ENCODE measurements around the gene VIL1.

Gene VIL1

GRCh38 chr2:218501665-218502064 is 82.7 kb downstream of the VIL1 start:
- no peak overlapping the region for H3K4me2 ChIP-seq (ENCODE audit: low read depth, low read length)
- no peaks in the 10 kb centered on the region for H3K9me2 ChIP-seq (replicated peaks; ENCODE audit: insufficient read depth, low read length)
- H3K36me3 ChIP-seq (replicated peaks; ENCODE audit: insufficient read depth, low read length) = peaks cover 4% of the 10 kb centered on the region; the same call in 1 of the 2 replicates
- no peak overlapping the region for H3K9ac ChIP-seq (ENCODE audit: low read length)
- H3K27me3 ChIP-seq (replicated peaks; ENCODE audit: insufficient read depth, low read length) = no peaks in the 10 kb centered on the region
- no peak overlapping the region for H2AFZ ChIP-seq (ENCODE audit: low read length)
- no peak overlapping the region for H3K27ac ChIP-seq (ENCODE audit: low read length)
- no peaks in the 10 kb centered on the region for H4K20me1 ChIP-seq (ENCODE audit: insufficient read depth, low read length)
- DNase-seq = no peak
- TF ChIP-seq CTCF (IDR thresholded peaks at IDR 0.05; ENCODE audit: low read length) = no peak
- no peak for TF ChIP-seq EZH2 (optimal IDR thresholded peaks at IDR 0.05; ENCODE audit: low read depth, low read length)
- TF ChIP-seq EZH2phosphoT487 (IDR thresholded peaks at IDR 0.05; ENCODE audit: low read length) = no peak
- H3K4me3 ChIP-seq (ENCODE audit: low read length) = no peak overlapping the region
- no peaks in the 10 kb centered on the region for H3F3A ChIP-seq (ENCODE audit: insufficient read depth, low read length)
- 0 out of 2 replicates have a peak, but pooled peaks cover 5% of the 10 kb centered on the region for H3K79me2 ChIP-seq (ENCODE audit: low read length)
- H3K9me3 ChIP-seq (replicated peaks; ENCODE audit: insufficient read depth, low read length) = no peaks in the 10 kb centered on the region
- H3K4me1 ChIP-seq (ENCODE audit: low read length) = no peaks in the 10 kb centered on the region

All from MM.1S (cell line).